Astrocyte (in vitro differentiated cells and primary cell): ENCODE results near the gene LPIN3. TPM values are rescaled to one million over a fixed set of nuclear protein-coding genes. Genes with fewer than 3 reads are reported as not detected.

Experiments used
- DNase-seq: peaks from one replicate; pipeline ENCODE4 v3.0.0-alpha.2; 2010; ENCODE audit warnings: low read depth
- FAIRE-seq: peaks from 2 replicates; lab custom pipeline; 2011; peaks lifted over from hg19 to GRCh38; lab: Jason Lieb, UNC
- H2AFZ ChIP-seq: 2 replicates; pipeline ENCODE4 v1.6.0; 2012; ENCODE audit warnings: low read depth, low read length, inconsistent platforms
- H3K27ac ChIP-seq: 2 replicates; pipeline ENCODE4 v1.5.1; 2011; ENCODE audit warnings: low read depth, low read length, inconsistent platforms
- H3K27me3 ChIP-seq: 2 replicates; pipeline ENCODE4 v1.6.0; 2011; ENCODE audit warnings: low read length, inconsistent platforms; ENCODE audit not compliant: insufficient read depth
- H3K36me3 ChIP-seq: 2 replicates; pipeline ENCODE4 v1.5.1; 2011; ENCODE audit warnings: low read length, inconsistent platforms; ENCODE audit not compliant: insufficient read depth
- H3K4me1 ChIP-seq: 2 replicates; pipeline ENCODE4 v1.5.1; 2011; ENCODE audit warnings: low read length, inconsistent platforms; ENCODE audit not compliant: insufficient read depth
- H3K4me2 ChIP-seq: 2 replicates; pipeline ENCODE4 v1.6.0; 2012; ENCODE audit warnings: low read length, inconsistent platforms
- H3K4me3 ChIP-seq: 2 replicates; pipeline ENCODE4 v1.5.1; 2011; ENCODE audit warnings: low read depth, mild to moderate bottlenecking, low read length, inconsistent platforms; ENCODE audit not compliant: insufficient read depth
- H3K79me2 ChIP-seq: 2 replicates; pipeline ENCODE4 v1.6.0; 2012; ENCODE audit warnings: mild to moderate bottlenecking, low read length, inconsistent platforms; ENCODE audit not compliant: insufficient read depth
- H3K9ac ChIP-seq: 2 replicates; pipeline ENCODE4 v1.6.0; 2012; ENCODE audit warnings: mild to moderate bottlenecking, low read length, inconsistent platforms
- H3K9me3 ChIP-seq: 2 replicates; pipeline ENCODE4 v1.5.1; 2012; ENCODE audit warnings: low read depth, mild to moderate bottlenecking, low read length, inconsistent platforms; ENCODE audit not compliant: insufficient read depth
- H4K20me1 ChIP-seq: 2 replicates; pipeline ENCODE4 v1.6.0; 2012; ENCODE audit warnings: low read length, inconsistent platforms; ENCODE audit not compliant: insufficient read depth
- H3K27ac Mint-ChIP-seq: one replicate; pipeline ENCODE4 v1.8.0; 2021; ENCODE audit warnings: mild to moderate bottlenecking, mixed read lengths; ENCODE audit not compliant: unreplicated experiment
- H3K27me3 Mint-ChIP-seq: one replicate; pipeline ENCODE4 v1.8.0; 2021; ENCODE audit warnings: low read depth, mixed read lengths; ENCODE audit not compliant: unreplicated experiment
- H3K36me3 Mint-ChIP-seq: one replicate; pipeline ENCODE4 v1.8.0; 2021; ENCODE audit warnings: low read depth, mixed read lengths; ENCODE audit not compliant: unreplicated experiment
- H3K4me1 Mint-ChIP-seq: one replicate; pipeline ENCODE4 v1.8.0; 2021; ENCODE audit warnings: low read depth, mixed read lengths; ENCODE audit not compliant: unreplicated experiment
- H3K4me3 Mint-ChIP-seq: one replicate; pipeline ENCODE4 v1.8.0; 2021; ENCODE audit warnings: mild to moderate bottlenecking, moderate library complexity, mixed read lengths; ENCODE audit not compliant: unreplicated experiment
- H3K9me3 Mint-ChIP-seq: one replicate; pipeline ENCODE4 v1.8.0; 2021; ENCODE audit warnings: mild to moderate bottlenecking, mixed read lengths; ENCODE audit not compliant: unreplicated experiment
- EZH2 ChIP-seq: IDR thresholded peaks from 2 replicates; pipeline ENCODE4 v1.6.1; 2012; ENCODE audit warnings: mild to moderate bottlenecking, low read length, inconsistent platforms; ENCODE audit not compliant: insufficient read depth
- total RNA-seq: library from RNA; stranded (reverse); gene quantifications from 2 replicates; pipeline ENCODE4 v1.2.1, GENCODE V29; 2021
- TF ChIP-seq, protein P1 (sequence below): IDR thresholded peaks from 2 replicates; pipeline ENCODE4 v1.5.1; 2011; ENCODE audit warnings: low read depth, mild to moderate bottlenecking, inconsistent platforms, low read length, moderate library complexity; ENCODE audit not compliant: insufficient read depth

The LPIN3 gene
- total RNA-seq, 1 donor from 2014 or later, result 18.0 TPM

DNA sequence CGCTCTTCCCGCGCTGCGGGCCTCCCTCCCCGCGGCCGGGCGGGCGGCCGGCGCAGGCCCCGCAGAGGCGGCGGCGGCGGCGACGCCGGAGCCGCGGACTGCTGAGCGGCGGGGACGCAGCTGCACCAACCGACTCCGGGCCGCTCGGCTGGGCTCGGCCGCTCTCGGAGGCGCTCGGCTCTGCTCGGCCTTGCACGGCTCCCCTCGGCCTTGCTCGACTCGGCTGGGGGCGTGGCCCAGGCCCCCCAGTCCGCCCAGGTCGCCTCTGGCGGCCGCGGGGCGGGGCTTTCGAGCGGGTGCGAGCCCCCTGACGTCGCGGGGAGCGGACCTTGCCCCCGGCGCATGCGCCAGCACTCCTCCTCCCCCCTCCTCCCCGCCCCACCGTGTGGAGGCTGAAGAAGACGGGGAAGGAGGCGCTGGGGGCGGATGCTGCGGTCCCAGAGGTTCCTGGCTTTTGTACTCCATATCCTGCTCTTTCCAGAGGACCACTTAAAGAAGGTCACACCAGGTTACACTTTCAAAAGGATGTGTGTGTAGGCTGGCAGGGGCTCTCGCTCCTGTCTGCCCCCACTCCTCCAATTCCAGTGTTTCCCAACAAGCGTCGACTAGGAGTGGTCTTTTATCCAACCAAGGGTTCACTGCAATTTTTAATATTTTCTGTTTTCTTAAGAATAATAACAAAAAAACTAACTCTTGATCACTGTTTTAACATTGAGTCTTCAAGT is 22.9 kb upstream of the LPIN3 start, which contains the start of gene ZHX3:
Gene ZHX3 (minus strand): TSS at position 186 of the 725 bp plus-strand sequence. CDS start 112,815 bp downstream, outside the sequence.
- Histone ChIP-seq H3K27me3 (no peaks in the 10 kb centered on the region), H3K4me3 (peak within 1 kb of the TSS; percentile 77), H3K36me3 (no peaks in the 10 kb centered on the region), H3K27ac (peak within 1 kb of the TSS; percentile 99), H3K79me2 (peaks cover 33% of the 10 kb centered on the region), H3K9me3 (no peaks in the 10 kb centered on the region), H4K20me1 (peaks cover 1% of the 10 kb centered on the region), H3K9ac (peak within 1 kb of the TSS; percentile 98), H2AFZ (peak within 1 kb of the TSS; percentile 79), H3K4me2 (peak within 1 kb of the TSS; percentile 97), H3K4me1 (peaks cover 14% of the 10 kb centered on the region)
- Mint-ChIP-seq H3K27me3 (no peaks in the 10 kb centered on the region), H3K27ac (peak within 1 kb of the TSS; percentile 96), H3K9me3 (no peaks in the 10 kb centered on the region), H3K4me1 (peaks cover 24% of the 10 kb centered on the region), H3K4me3 (peak within 1 kb of the TSS; percentile 95), H3K36me3 (peaks cover 1% of the 10 kb centered on the region)
- DNase-seq, result peak; percentile 83
- TF ChIP-seq EZH2, result no peak
- TF ChIP-seq, protein P1, sequence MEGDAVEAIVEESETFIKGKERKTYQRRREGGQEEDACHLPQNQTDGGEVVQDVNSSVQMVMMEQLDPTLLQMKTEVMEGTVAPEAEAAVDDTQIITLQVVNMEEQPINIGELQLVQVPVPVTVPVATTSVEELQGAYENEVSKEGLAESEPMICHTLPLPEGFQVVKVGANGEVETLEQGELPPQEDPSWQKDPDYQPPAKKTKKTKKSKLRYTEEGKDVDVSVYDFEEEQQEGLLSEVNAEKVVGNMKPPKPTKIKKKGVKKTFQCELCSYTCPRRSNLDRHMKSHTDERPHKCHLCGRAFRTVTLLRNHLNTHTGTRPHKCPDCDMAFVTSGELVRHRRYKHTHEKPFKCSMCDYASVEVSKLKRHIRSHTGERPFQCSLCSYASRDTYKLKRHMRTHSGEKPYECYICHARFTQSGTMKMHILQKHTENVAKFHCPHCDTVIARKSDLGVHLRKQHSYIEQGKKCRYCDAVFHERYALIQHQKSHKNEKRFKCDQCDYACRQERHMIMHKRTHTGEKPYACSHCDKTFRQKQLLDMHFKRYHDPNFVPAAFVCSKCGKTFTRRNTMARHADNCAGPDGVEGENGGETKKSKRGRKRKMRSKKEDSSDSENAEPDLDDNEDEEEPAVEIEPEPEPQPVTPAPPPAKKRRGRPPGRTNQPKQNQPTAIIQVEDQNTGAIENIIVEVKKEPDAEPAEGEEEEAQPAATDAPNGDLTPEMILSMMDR, result no peak
- FAIRE-seq, result no peak

DNA sequence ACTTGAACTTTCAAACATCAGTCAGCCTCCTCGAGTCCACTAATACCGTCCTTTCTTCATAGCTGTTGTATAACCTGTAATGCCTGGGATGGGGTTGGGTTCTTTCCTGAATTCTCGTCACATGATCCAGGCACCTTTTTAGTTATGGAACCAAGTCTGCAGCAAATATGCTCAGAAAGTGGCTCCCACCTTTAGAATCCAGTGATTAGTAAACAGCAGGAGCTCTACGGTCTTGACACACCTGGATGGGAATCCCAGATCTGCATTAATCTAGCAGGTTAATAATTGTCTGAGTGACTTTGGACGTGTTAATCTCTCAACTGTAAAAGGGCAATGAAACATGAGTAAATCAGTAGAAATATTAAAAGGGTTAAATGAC is 22.4 kb upstream of the LPIN3 start:
- Mint-ChIP-seq H3K27ac (peak overlapping the region; percentile 62), H3K4me1 (peaks cover 24% of the 10 kb centered on the region), H3K4me3 (peak overlapping the region; percentile 83), H3K36me3 (peaks cover 1% of the 10 kb centered on the region), H3K9me3 (no peaks in the 10 kb centered on the region), H3K27me3 (no peaks in the 10 kb centered on the region)
- H4K20me1 ChIP-seq, result no peaks in the 10 kb centered on the region
- H3K4me3 ChIP-seq, result peak overlapping the region; percentile 50
- no peaks in the 10 kb centered on the region for H3K36me3 ChIP-seq
- peaks cover 14% of the 10 kb centered on the region for H3K4me1 ChIP-seq
- H3K9ac ChIP-seq, result no peak overlapping the region
- no peak for TF ChIP-seq EZH2
- TF ChIP-seq, protein P1, result no peak
- DNase-seq (no peak), FAIRE-seq (no peak)
- H3K9me3 ChIP-seq, result no peaks in the 10 kb centered on the region
- peaks cover 28% of the 10 kb centered on the region for H3K79me2 ChIP-seq
- H3K27ac ChIP-seq, result no peak overlapping the region
- peak overlapping the region; percentile 79 for H2AFZ ChIP-seq
- H3K4me2 ChIP-seq, result peak overlapping the region; percentile 97
- no peaks in the 10 kb centered on the region for H3K27me3 ChIP-seq

DNA sequence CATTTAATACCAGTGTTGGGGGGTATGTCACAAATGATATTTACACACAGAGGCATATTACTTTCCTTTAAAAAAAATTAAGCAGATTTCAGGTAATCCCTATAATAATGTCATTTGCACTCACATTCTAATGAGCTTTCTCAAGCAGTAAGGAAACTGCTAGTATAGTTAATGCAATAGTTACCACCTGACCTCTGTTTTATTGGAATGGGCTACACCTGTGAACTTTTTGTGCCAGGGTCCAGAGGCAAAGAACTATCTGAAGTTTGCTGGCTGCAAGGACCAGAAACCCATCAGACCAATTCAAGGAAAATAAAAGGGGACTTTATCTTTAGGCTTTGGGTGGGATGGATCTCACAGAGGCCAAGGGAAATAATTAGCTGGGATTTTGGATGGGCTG is 20.2 kb upstream of the LPIN3 start:
- no peak for DNase-seq
- no peaks in the 10 kb centered on the region for H3K36me3 ChIP-seq
- no peaks in the 10 kb centered on the region for H3K9me3 Mint-ChIP-seq

More for the DNA sequence above, 20.2 kb upstream of the LPIN3 start:
- Mint-ChIP-seq H3K36me3 (peaks cover 1% of the 10 kb centered on the region), H3K27ac (no peak overlapping the region), H3K4me3 (no peak overlapping the region), H3K4me1 (peaks cover 15% of the 10 kb centered on the region), H3K27me3 (no peaks in the 10 kb centered on the region)
- H3K27me3 ChIP-seq, result no peaks in the 10 kb centered on the region
- H3K4me3 ChIP-seq, result no peak overlapping the region
- H3K79me2 ChIP-seq, result peaks cover 8% of the 10 kb centered on the region
- H3K9me3 ChIP-seq, result no peaks in the 10 kb centered on the region
- FAIRE-seq, result no peak
- no peaks in the 10 kb centered on the region for H4K20me1 ChIP-seq
- TF ChIP-seq, protein P1, result no peak
- TF ChIP-seq EZH2, result no peak
- no peak overlapping the region for H3K9ac ChIP-seq
- H3K27ac ChIP-seq, result no peak overlapping the region
- no peak overlapping the region for H3K4me2 ChIP-seq
- H2AFZ ChIP-seq, result no peak overlapping the region
- peaks cover 14% of the 10 kb centered on the region for H3K4me1 ChIP-seq
